DMS 273 treated with DMSO at 0.1 percent for 48 hours (cell line): ENCODE data around the gene TC2N.
"Not testable (repeated sequence)": the region's sequence is repeated elsewhere in the genome, so short reads cannot be mapped to it uniquely, and the experiment has no call there.

Experiments
- DNase-seq: peaks from one replicate; lab custom pipeline; 2025; lab: John Stamatoyannopoulos, UW

The TC2N gene

GRCh38 chr14:91889477-91890211 is 22.3 kb upstream of the TC2N start:
- no peak for DNase-seq

- no peak for DNase-seq
Measured at GRCh38 chr14:91888641-91889476, 21.5 kb upstream of the TC2N start.

GRCh38 chr14:91886961-91887360 is 19.6 kb upstream of the TC2N start:
- no peak for DNase-seq

- DNase-seq: no peak
Measured at GRCh38 chr14:91885839-91886238, 18.5 kb upstream of the TC2N start.

GRCh38 chr14:91885113-91885712 is 17.9 kb upstream of the TC2N start:
- DNase-seq: no peak

GRCh38 chr14:91884664-91885063 is 17.3 kb upstream of the TC2N start:
- no peak for DNase-seq

GRCh38 chr14:91883753-91884152 is 16.4 kb upstream of the TC2N start:
- no peak for DNase-seq

- DNase-seq: no peak
Measured at GRCh38 chr14:91882776-91883175, 15.4 kb upstream of the TC2N start.

- no peak for DNase-seq
Measured at GRCh38 chr14:91882369-91882768, 15.0 kb upstream of the TC2N start.

- no peak for DNase-seq
Measured at GRCh38 chr14:91879196-91879595, 11.9 kb upstream of the TC2N start.

- DNase-seq: no peak
Measured at GRCh38 chr14:91878274-91878673, 10.9 kb upstream of the TC2N start.

GRCh38 chr14:91877376-91877915 is 10.1 kb upstream of the TC2N start:
- no peak for DNase-seq

GRCh38 chr14:91876492-91876891 is 9.2 kb upstream of the TC2N start:
- no peak for DNase-seq

- no peak for DNase-seq
Measured at GRCh38 chr14:91875525-91876286, 8.4 kb upstream of the TC2N start.

- no peak for DNase-seq
Measured at GRCh38 chr14:91873471-91874415, 6.4 kb upstream of the TC2N start.

- DNase-seq: no peak
Measured at GRCh38 chr14:91872517-91873470, 5.5 kb upstream of the TC2N start.

GRCh38 chr14:91872011-91872501 is 4.7 kb upstream of the TC2N start:
- no peak for DNase-seq

GRCh38 chr14:91871401-91871800 is 4.1 kb upstream of the TC2N start:
- not testable (repeated sequence) for DNase-seq

- DNase-seq: no peak
Measured at GRCh38 chr14:91870890-91871289, 3.6 kb upstream of the TC2N start.
